HG02759 (cell line): ENCODE results near the gene FAM151A.

ENCODE experiments used
- ATAC-seq: cut with Tn5 transposase; IDR thresholded peaks from one replicate; pipeline ENCODE4 v1.9.1; 2021; ENCODE audit warnings: mild to moderate bottlenecking, moderate library complexity; ENCODE audit not compliant: unreplicated experiment

Gene FAM151A

GRCh38 chr1:54581621-54582035, 41.7 kb downstream of the FAM151A start:
- ATAC-seq, result no peak

GRCh38 chr1:54580856-54581550, 42.3 kb downstream of the FAM151A start:
- no peak for ATAC-seq

- ATAC-seq, result no peak
These were observed 44.0 kb downstream of the FAM151A start for GRCh38 chr1:54579337-54579781.

- ATAC-seq, result no peak
These were observed 45.7 kb downstream of the FAM151A start for GRCh38 chr1:54577612-54578011.

- no peak for ATAC-seq
These were observed 47.6 kb downstream of the FAM151A start for GRCh38 chr1:54575605-54576290.

GRCh38 chr1:54575161-54575560, 48.2 kb downstream of the FAM151A start:
- no peak for ATAC-seq

- no peak for ATAC-seq
These were observed 49.1 kb downstream of the FAM151A start for GRCh38 chr1:54574158-54574778.

- ATAC-seq, result no peak
These were observed 50.8 kb downstream of the FAM151A start for GRCh38 chr1:54572542-54572850.

- no peak for ATAC-seq
These were observed 51.4 kb downstream of the FAM151A start for GRCh38 chr1:54571803-54572541.

GRCh38 chr1:54571326-54571725, 52.0 kb downstream of the FAM151A start:
- no peak for ATAC-seq

- no peak for ATAC-seq
These were observed 53.2 kb downstream of the FAM151A start for GRCh38 chr1:54570161-54570560.

- ATAC-seq, result no peak
These were observed 54.0 kb downstream of the FAM151A start for GRCh38 chr1:54569339-54569738.

- no peak for ATAC-seq
These were observed 55.4 kb downstream of the FAM151A start for GRCh38 chr1:54567961-54568360.

- no peak for ATAC-seq
These were observed 56.7 kb downstream of the FAM151A start for GRCh38 chr1:54566438-54567141.

GRCh38 chr1:54565113-54565501, 58.2 kb downstream of the FAM151A start:
- no peak for ATAC-seq

GRCh38 chr1:54564312-54565112, 58.8 kb downstream of the FAM151A start:
- ATAC-seq, result no peak

- no peak for ATAC-seq
These were observed 63.5 kb downstream of the FAM151A start for GRCh38 chr1:54559771-54560231.
